HG03571 (cell line): ENCODE measurements around the gene SERTM1.

Source experiments
- ATAC-seq: cut with Tn5 transposase; IDR thresholded peaks from one replicate; pipeline ENCODE4 v1.9.1; 2021; ENCODE audit not compliant: unreplicated experiment

SERTM1 gene

GRCh38 chr13:36673838-36674326, at the start of gene SERTM1:
Gene SERTM1, plus strand, starts transcription at chr13:36674020. Its CDS starts 21,059 bp downstream, at chr13:36695079.
- no peak for ATAC-seq

GRCh38 chr13:36628377-36629056, 45.3 kb upstream of the SERTM1 start:
- ATAC-seq: no peak

GRCh38 chr13:36629057-36629385, 44.8 kb upstream of the SERTM1 start:
- no peak for ATAC-seq

- ATAC-seq: no peak
Measured at GRCh38 chr13:36630181-36630803, 43.5 kb upstream of the SERTM1 start.

- ATAC-seq: no peak
Measured at GRCh38 chr13:36639610-36640009, 34.2 kb upstream of the SERTM1 start.

DNA sequence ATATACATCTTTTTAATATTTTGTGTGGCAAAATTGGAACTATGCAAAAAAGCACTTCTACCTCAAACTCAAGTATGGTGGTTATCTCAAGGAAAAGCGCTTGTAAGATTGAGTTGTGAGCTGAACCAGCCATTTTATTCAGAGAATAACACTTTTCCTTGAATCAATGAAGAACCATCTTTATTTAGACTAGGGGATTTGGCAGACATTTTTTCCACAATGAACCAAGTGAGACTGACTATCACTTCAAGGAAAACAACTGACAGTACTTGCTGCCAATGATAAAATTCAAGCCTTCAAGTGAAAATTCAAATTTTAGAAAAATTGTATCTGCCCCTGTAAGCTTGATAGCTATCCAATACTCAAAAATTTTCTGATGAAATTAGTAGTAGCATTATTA, 23.2 kb upstream of the SERTM1 start:
- no peak for ATAC-seq

GRCh38 chr13:36665630-36666029, 8.2 kb upstream of the SERTM1 start:
- no peak for ATAC-seq

DNA sequence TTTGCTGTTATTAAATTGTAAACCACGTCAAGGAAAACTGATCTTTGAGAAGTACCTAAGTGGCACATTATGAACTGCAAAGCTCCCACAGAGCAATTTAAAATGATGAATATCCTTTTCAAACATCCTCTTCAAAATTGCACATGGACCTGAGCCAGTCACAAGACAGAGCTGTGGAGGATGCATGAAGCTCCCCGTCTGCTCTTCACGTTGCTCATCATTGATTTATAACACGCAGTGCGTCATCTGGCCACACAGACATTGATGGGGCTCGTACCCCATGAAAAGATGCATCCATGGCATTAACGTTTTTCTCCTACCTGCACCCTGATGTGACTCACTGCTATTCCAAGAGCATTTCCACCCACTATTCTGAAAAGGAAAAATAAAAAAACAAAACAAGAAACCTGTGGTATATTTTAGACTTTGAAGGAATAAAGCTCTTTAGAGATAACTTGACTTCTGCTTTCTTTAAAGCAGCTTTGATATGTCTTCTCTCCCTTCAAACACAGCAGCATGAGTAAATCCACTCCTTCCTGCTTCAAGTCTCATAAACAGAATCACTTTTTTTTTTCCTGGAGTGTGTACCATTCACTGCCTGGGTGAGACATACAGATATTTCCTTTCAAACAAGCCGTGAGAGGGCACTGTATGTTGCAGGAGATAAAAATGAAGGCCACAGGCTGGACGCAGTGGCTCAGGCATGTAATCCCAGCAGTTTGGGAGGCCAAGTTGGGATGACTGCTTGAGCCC, 7.2 kb upstream of the SERTM1 start:
- no peak for ATAC-seq

DNA sequence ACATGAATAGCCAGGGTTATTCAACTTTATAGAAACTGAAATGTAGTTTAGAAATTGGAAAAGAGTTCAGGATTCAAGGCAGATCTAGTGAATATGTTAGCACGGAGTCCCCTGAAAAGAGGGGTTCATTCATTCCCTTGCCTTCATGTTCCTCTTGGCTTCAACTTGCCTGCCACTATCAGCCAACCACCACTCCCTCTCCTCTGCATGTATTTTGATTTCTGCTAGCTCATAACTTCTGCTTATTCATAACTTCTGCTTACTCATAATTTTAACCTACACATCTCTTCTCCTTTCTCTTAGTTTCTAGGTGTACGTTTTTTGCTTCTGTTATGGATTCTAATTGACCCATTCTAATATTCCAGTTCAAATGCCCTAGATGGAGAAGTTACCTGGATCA, 5.5 kb upstream of the SERTM1 start:
- no peak for ATAC-seq

DNA sequence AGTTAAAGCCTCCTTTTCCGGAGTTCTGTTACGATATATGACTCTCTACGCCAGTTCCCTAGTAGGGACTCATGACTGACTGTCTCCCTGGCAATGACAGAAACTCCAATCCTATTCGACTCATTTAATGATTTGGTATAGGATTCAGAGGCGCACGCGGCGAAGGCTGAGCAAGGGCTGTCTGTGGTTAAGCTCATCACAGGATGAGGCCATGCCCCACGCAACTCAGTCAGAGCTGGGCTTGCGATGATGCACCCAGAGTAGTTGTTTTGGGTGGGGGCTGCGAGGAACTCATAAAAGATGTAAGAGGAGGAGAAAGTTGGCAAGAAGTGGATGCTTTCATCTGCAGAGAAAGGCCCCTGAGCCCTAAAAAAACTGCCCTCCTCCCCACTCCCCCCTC, 468 bp upstream of the SERTM1 start:
- no peak for ATAC-seq

- ATAC-seq: no peak
Measured at GRCh38 chr13:36674337-36675212, 755 bp downstream of the SERTM1 start.

DNA sequence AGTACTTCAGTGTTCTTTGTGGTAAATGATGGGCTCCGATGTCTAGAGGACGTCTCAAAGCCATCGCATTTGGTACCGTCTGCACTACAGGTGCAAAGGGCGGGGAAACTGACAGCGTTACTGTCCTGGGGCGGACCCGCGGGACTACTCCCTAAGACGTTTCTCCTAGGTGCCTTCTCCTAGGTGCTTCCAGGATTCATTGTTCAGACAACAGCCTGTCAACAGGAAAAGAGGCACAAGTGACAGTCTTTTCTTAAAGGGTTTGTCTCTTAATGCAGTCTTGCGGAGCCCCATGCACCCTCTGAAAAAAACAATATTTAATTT, 1.4 kb downstream of the SERTM1 start:
- ATAC-seq: no peak

DNA sequence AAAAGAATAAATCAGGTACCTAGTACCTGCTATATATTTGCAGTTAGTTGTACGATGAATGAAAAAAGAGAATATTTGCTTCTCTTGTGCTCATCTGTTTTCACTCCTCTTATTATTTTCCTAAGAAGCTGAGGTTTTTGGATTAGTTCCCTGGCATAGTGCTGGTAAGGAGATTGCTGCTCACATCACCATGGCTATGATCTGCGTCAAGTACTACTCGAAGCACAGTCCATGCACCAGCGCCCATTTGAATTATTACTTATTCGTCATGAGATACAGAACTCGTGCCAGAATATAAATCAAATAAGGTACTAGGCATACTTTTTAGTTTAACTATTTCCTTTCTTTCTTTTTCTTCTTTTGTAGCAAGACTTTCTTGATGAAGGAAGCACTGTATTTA, 7.1 kb downstream of the SERTM1 start:
- ATAC-seq: no peak

DNA sequence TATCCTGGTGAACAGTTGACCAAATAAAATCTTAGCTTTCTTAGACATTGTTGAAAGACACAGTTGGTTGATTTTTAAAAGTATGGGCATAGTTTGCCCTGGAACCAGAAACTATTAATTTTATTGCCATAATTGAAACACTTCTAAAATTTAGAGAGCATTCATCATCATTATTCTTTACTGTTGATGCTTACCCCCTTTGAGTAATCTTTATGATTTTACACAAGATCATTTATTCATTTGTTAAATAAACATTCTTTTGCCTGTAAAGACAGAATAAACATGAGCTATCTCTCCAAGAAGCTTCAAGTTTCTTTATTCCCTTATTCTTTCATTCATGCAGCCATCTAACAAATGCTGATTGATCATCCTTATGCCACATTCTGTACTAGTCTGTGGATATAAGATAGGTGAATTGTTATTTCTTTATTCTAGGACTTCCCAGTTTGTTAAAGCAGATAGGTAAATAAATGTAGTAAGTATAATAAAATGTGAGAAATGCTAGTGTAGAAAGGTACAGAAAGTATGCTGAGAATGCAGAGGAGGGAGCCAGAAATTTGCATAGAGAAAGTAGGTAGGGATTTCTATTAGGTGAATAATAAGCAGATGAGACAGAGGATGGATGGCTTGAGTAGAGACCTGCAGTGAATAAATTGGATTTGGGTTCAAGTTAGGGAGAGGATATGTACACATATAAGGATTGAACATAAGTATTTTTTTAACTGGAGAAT, 8.2 kb downstream of the SERTM1 start:
- no peak for ATAC-seq

DNA sequence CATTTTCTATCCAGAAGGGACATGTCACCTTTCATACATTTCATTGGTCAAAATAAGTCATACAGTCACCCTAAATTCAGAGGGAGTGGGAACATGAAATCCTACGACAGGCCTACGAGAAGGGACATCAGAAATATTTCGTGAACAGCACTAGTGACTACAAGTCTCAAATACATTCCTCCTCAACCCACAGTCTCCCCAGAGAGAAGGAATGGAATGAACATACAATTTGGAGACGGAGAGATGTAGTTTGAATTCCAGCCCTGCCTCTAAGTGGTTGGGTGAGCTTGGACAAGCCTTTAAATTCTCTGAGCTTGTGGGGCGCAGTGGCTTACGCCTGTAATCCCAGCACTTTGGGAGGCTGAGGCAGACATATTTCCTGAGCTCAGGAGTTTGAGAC, 9.9 kb downstream of the SERTM1 start:
- no peak for ATAC-seq

DNA sequence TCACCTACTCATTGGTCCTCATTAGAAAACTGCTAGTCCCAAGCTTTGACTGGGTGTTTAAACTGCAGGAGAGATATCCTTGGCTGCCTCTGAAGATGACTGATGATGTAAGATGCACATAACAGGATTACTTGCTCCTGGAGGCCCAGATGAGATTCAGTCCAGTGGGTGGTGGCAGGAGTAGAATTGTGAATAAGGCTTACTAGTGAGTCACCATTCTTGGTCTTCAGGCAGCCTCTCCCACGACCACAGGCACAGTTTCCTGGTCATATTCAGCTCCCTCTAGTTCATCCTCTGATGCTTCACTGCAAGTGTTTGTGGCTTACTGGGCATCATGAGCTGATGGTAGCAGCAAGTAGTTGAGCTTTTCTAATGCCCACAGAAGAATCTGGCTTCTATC, 12.1 kb downstream of the SERTM1 start:
- ATAC-seq: no peak

- ATAC-seq: no peak
Measured at GRCh38 chr13:36696410-36697010, 22.7 kb downstream of the SERTM1 start.

- no peak for ATAC-seq
Measured at GRCh38 chr13:36700170-36700569, 26.4 kb downstream of the SERTM1 start.

DNA sequence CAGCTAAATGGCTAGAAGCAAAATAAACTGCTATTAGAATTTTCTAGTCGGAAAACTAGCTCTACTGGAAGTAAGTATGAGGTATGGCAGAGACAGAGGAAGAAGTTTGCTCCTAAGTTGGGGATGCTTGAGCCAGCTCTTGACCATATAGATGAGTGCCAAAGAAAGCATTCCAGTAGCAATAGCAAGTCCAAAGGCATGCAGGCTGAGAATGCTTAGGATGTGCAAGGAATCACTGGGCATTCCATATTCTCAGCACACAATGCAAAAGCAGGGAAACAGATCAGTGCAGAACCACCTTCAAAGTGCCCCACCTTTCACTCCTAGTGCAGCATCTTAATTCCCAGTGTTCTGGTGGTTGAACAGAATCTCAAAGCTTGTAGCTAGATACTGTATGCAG, 32.9 kb downstream of the SERTM1 start:
- ATAC-seq: no peak

GRCh38 chr13:36709136-36709890, 35.5 kb downstream of the SERTM1 start:
- ATAC-seq: no peak
